ENCODE results near the gene CAPN7. TPM values are rescaled to one million over a fixed set of nuclear protein-coding genes. Genes with fewer than 3 reads are reported as not detected.

CAPN7 gene
- total RNA-seq, 1 experiment from 2014 or later, result 25.2 TPM

- Histone ChIP-seq H3K4me2 (ENCODE audit: insufficient read depth, insufficient read length, low read length) (no peak overlapping the region), H4K91ac (ENCODE audit: insufficient read length, low read depth, low read length) (no peak overlapping the region), H3K79me1 (ENCODE audit: insufficient read depth, low read depth, low read length, poor library complexity, severe bottlenecking) (no peaks in the 10 kb centered on the region), H2AK5ac (ENCODE audit: insufficient read length, low read length) (no peak overlapping the region), H3K23ac (ENCODE audit: insufficient read length, low read depth, low read length) (no peak overlapping the region), H3K9ac (ENCODE audit: extremely low read depth, insufficient read length, low read length) (no peak overlapping the region), H4K20me1 (ENCODE audit: control insufficient read depth, insufficient read depth, insufficient read length) (no peaks in the 10 kb centered on the region), H3K27me3 (ENCODE audit: insufficient read depth, low read length) (no peaks in the 10 kb centered on the region), H3K18ac (ENCODE audit: insufficient read length, low read depth, low read length) (no peak overlapping the region), H2AFZ (ENCODE audit: low read length) (no peak overlapping the region), H3K27ac (ENCODE audit: insufficient read length, low read depth, low read length) (no peak overlapping the region), H2BK20ac (ENCODE audit: low read depth, low read length, poor library complexity, severe bottlenecking) (no peak overlapping the region), H4K8ac (replicated peaks; ENCODE audit: insufficient read length, low read depth, low read length) (no peak overlapping the region), H2BK12ac (ENCODE audit: insufficient read length, low read depth, low read length) (no peak overlapping the region), H3K4me1 (ENCODE audit: insufficient read depth, low read length) (no peaks in the 10 kb centered on the region), H3K23me2 (ENCODE audit: insufficient read length, low read depth, low read length, poor library complexity, severe bottlenecking) (no peaks in the 10 kb centered on the region), H3K79me2 (ENCODE audit: insufficient read depth, low read length) (no peaks in the 10 kb centered on the region), H3K4ac (ENCODE audit: low read depth, low read length) (no peak overlapping the region), H2BK120ac (ENCODE audit: low read depth, low read length, poor library complexity, severe bottlenecking) (no peak overlapping the region), H3K9me3 (ENCODE audit: control insufficient read depth, low read depth, low read length) (no peaks in the 10 kb centered on the region), H3K56ac (ENCODE audit: insufficient read length, low read depth, low read length) (no peak overlapping the region), H3K14ac (ENCODE audit: insufficient read depth, low read length) (no peak overlapping the region), H3T11ph (ENCODE audit: low read length) (no peak overlapping the region), H2BK15ac (ENCODE audit: low read depth, low read length) (no peak overlapping the region), H4K5ac (ENCODE audit: insufficient read length, low read depth, low read length) (no peak overlapping the region), H2BK5ac (ENCODE audit: insufficient read length, low read length) (no peak overlapping the region)
- Mint-ChIP-seq H3K4me3 (no peak overlapping the region), H3K36me3 (ENCODE audit: insufficient read depth in 1 of 3, low read depth in 3 of 3) (no peaks in the 10 kb centered on the region; a peak in 1 of 7 replicates), H3K9me3 (peaks cover 3 to 8% of the 10 kb centered on the region in 2 experiments; a peak in 3 of 5 replicates), H3K4me1 (peaks cover 2% of the 10 kb centered on the region in 2 experiments; a peak in 1 of 4 replicates), H3K27me3 (ENCODE audit: low read depth) (peaks cover 15% of the 10 kb centered on the region), H3K27ac (no peak overlapping the region; a peak in 1 of 7 replicates)
- no peak for TF ChIP-seq CTCF (conservative IDR thresholded peaks at IDR 0.05)
- DNase-seq, result no peak
- WGBS (ENCODE audit: extremely low coverage, insufficient read length, low lambda C conversion rate), result no CpG with 5 or more reads among the region's 3 CpGs
These were observed 7.4 kb upstream of the CAPN7 start for GRCh38 chr3:15198686-15199085.
